Thoracic aorta (tissue), 2 donors: ENCODE data around the gene CARD8. TPM values are rescaled to one million over a fixed set of nuclear protein-coding genes. Genes with fewer than 3 reads are reported as not detected.
A peak's percentile ranks its signal among the peaks of the same experiment; 100 is the strongest.

Experiments
- ATAC-seq: fragments of 150-250 bp; one replicate; pipeline ENCODE4 v1.8.0; 2017; ENCODE audit warnings: low read depth; ENCODE audit not compliant: insufficient number of reproducible peaks, low FRiP score
- DNase-seq: peaks from one replicate; pipeline ENCODE4 v3.0.0-alpha.2; 2020; ENCODE audit warnings: low spot score
- H3K27ac ChIP-seq, 2 donors: fragments of 200-600 bp; sonication (generic); 1 replicate in 1 of 2; 2 replicates in 1 of 2; pipeline ENCODE4 v1.5.1; 2016; ENCODE audit warnings: mild to moderate bottlenecking in 2 of 2, moderate library complexity in 2 of 2
- H3K27me3 ChIP-seq: fragments of 200-600 bp; sonication (generic); replicated peaks from 2 replicates; pipeline ENCODE4 v1.6.0; 2016; ENCODE audit warnings: mild to moderate bottlenecking; ENCODE audit not compliant: insufficient read depth
- H3K36me3 ChIP-seq: fragments of 200-600 bp; sonication (generic); one replicate; pipeline ENCODE4 v1.5.1; 2016
- H3K4me1 ChIP-seq, 2 donors: fragments of 200-600 bp; sonication (generic); 1 replicate in 1 of 2; 2 replicates in 1 of 2; pipeline versions ENCODE4 v1.5.1 to v1.6.0; 2016; ENCODE audit warnings: low read depth in 2 of 2, mild to moderate bottlenecking in 1 of 2; ENCODE audit not compliant: control insufficient read depth in 1 of 2
- H3K4me3 ChIP-seq: fragments of 200-600 bp; sonication (generic); 2 replicates; pipeline ENCODE4 v1.5.1; 2016; ENCODE audit warnings: mild to moderate bottlenecking
- H3K9me3 ChIP-seq: fragments of 200-600 bp; sonication (generic); 2 replicates; pipeline ENCODE4 v1.5.1; 2016
- CTCF ChIP-seq: fragments of 200-600 bp; sonication (generic); IDR thresholded peaks from one replicate; pipeline ENCODE4 v1.5.1; 2019; ENCODE audit warnings: antibody characterized with exemption
- total RNA-seq, 2 donors: library from RNA; depleted of rRNA; stranded (reverse); fragments of >200 nt; gene quantifications; one replicate each; pipeline versions ENCODE4 v1.1.0 to v1.2.3, GENCODE V29; 2016

CARD8 gene
- total RNA-seq, 2 donors from 2014 or later = 40.8 to 50.9 TPM

DNA sequence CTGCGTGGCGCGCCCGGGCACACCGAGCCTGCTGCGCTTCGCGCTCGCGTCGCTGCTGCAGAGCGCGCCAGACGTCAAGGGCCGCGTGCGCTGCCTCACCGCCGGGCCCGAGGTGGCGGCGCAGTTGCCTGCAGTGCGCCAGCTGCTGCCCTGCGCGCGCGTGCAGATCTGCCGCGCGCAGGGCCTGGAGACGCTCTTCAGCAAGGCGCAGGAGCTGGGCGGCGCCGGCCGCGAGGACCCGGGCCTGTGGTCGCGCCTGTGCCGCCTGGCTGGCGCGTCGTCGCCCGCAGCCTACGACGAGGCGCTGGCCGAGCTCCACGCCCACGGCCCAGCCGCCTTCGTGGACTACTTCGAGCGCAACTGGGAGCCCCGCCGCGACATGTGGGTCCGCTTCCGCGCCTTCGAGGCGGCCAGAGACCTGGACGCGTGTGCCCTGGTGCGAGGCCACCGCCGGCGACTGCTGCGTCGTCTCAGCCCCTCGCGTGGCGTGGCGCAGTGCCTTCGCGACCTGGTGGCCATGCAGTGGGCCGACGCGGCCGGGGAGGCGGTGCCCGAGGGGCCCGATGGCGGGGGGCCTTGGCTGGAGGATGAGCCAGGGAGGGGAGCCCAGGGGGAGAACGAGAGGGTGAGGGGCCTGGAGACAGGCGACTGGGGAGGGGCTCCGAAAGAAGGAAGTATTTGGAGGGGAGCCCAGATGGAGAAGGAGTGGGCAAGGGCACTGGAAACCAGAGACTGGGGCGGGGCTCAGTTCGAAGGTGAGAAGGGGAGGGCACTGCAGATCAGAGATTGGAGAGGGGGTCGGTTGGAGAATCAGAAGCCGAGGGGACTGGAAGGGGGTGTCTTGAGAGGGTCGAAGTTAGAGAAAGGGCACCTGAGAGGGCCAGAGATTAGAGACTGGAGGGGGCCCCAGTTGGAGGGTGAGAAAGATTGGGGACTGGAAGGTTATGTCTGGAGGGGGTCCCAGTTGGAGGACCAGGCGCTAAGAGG lies 60.6 kb downstream of the CARD8 start:
- no peak for TF ChIP-seq CTCF
- DNase-seq = no peak
- ATAC-seq = no peak
- no peaks in the 10 kb centered on the region for H3K36me3 ChIP-seq
- no peak overlapping the region for H3K27ac ChIP-seq
- no peaks in the 10 kb centered on the region for H3K4me1 ChIP-seq
- H3K9me3 ChIP-seq = no peaks in the 10 kb centered on the region
- no peaks in the 10 kb centered on the region for H3K27me3 ChIP-seq
- H3K4me3 ChIP-seq = no peak overlapping the region

DNA sequence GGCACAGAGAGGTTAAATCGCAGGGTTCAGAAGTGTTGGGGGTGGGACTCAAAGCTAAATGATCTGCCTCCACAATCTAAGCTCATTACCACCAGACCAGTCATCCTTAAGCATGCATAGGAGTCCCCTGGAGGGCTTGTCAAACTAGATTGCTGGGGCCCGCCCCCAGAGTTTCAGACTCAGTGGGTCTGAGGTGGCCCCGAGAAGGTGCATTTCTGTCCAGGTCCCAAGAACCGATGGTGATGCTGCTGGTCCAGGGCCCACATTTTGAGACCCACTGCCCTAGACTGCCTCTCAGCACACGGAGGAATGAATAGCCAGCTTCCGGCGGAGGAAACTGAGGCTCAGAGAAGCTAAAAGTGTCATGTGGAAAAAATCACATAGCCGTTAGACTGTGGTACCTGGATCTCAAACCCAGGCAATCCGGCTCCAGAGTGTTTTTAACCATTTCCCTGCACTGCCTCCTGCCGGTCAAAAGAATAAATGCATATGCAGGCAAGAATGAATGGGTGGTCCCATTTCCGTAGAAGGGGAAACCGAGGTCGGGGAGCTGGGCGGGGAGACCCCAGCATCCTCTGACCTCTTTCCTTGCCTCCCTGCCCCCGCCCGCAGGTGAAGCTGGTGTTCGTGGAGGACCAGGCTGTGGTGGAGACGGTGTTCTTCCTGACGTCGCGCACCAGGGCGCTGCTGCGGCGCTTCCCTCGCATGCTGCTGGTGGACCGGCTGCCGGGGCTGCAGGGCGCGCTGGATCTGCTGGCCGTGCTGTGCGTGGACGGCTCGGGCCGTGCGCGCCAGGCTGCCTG lies 61.5 kb downstream of the CARD8 start:
- Histone ChIP-seq H3K9me3 (no peaks in the 10 kb centered on the region), H3K4me3 (no peak overlapping the region), H3K36me3 (no peaks in the 10 kb centered on the region), H3K27ac (no peak overlapping the region), H3K27me3 (no peaks in the 10 kb centered on the region), H3K4me1 (no peaks in the 10 kb centered on the region)
- ATAC-seq (no peak), DNase-seq (no peak)
- peak; percentile 28 for TF ChIP-seq CTCF

- Histone ChIP-seq H3K4me3 (no peak overlapping the region), H3K36me3 (no peaks in the 10 kb centered on the region), H3K4me1 (no peaks in the 10 kb centered on the region), H3K27ac (no peak overlapping the region), H3K27me3 (no peaks in the 10 kb centered on the region), H3K9me3 (no peaks in the 10 kb centered on the region)
- ATAC-seq (no peak), DNase-seq (no peak)
- no peak for TF ChIP-seq CTCF
Measured at GRCh38 chr19:48192750-48193149, 63.0 kb downstream of the CARD8 start.

DNA sequence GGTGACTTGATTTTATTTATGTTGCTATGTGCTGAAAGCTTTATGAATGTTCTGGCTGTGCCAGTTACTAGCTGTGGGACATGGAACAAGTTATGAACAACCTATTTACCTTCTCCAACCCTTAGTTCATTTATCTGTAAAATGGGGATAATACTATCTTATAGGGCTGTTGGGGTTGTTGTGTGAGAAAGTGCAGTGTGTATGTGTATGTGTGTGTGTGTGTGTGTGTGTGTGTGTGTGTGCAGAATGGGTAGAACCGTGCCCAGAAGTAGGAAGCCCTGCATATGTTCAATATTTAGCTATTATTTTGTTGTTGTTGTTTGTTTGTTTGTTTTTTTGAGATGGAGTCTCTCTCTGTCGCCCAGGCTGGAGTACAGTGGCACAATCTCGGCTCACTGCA lies 64.8 kb downstream of the CARD8 start:
- DNase-seq (no peak), ATAC-seq (no peak)
- H3K9me3 ChIP-seq = no peaks in the 10 kb centered on the region
- H3K27ac ChIP-seq = no peak overlapping the region
- no peaks in the 10 kb centered on the region for H3K4me1 ChIP-seq
- TF ChIP-seq CTCF = no peak
- H3K36me3 ChIP-seq = no peaks in the 10 kb centered on the region
- H3K4me3 ChIP-seq = no peak overlapping the region
- H3K27me3 ChIP-seq = no peaks in the 10 kb centered on the region

DNA sequence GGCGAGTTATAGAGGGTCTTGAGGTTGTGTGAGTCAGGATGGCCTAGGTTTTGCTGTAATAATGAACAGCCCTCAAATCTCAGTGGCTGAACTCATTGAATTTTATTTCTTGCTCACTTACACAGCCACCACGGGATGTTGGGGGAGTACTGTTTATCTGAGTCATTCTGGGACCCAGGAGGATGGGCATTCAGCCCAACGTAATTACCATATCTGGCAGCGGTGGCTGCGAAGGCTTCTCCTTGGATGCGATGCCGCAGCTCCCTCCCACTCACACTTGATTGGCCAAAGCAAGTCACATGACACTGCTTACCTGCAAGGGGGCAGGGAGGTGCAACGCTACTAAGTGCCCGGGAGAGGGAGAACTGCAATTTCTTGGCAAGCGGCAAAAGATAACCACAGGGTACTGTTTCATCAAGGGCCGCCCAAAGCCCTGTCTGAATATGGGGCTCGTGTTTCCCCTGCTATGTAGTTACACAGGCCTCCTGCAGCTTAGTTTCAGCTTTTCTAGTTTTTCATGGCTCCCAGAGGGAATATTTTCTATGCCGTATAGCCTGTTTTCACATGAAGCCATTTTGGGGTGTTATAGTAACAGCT lies 65.3 kb downstream of the CARD8 start:
- ATAC-seq (no peak), DNase-seq (no peak)
- Histone ChIP-seq H3K36me3 (no peaks in the 10 kb centered on the region), H3K4me3 (no peak overlapping the region), H3K9me3 (no peaks in the 10 kb centered on the region), H3K27ac (no peak overlapping the region), H3K4me1 (no peaks in the 10 kb centered on the region), H3K27me3 (no peaks in the 10 kb centered on the region)
- no peak for TF ChIP-seq CTCF
